DOHH2 (cell line): ENCODE measurements around the gene FADS3.

Experiments used
- CTCF ChIP-seq: fragments of 200-600 bp; sonication (generic); IDR thresholded peaks from one replicate; pipeline ENCODE4 v1.5.1; 2014; ENCODE audit warnings: antibody characterized with exemption, mild to moderate bottlenecking, low read depth, low read length; ENCODE audit not compliant: poor library complexity, severe bottlenecking
- EZH2phosphoT487 ChIP-seq: fragments of 200-600 bp; sonication (generic); IDR thresholded peaks from 2 replicates; pipeline ENCODE4 v1.6.1; 2017; ENCODE audit warnings: borderline replicate concordance, mild to moderate bottlenecking, antibody characterized with exemption, low read length, moderate library complexity, mixed read lengths

DNA sequence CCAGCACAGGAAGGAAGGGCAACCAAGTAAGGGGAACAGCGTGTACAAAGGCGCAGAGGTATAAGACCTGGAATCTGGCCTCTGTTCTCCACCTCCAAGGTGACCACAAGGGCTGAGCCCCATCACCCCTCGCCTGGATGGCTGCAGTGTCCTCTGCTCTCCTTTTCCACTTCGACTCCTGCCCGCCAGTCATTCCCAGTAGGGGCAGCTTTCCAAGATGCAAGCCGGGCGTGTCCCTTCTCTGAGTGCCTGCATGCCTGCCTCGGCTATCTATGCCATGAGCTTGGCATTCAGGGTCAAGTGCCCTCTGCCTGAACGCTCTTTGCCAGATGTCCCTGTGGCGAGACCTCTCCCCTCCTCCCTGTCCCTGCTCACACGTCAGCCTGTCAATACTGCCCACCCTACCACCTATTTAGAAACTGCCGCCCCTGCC, 17.0 kb downstream of the FADS3 start:
- TF ChIP-seq CTCF (no peak), EZH2phosphoT487 (no peak)
